ENCODE data around the gene CLRN3.

Gene CLRN3

GRCh38 chr10:127918572-127918971, 25.8 kb upstream of the CLRN3 start:
- no peak for DNase-seq

GRCh38 chr10:127916826-127917225, 24.1 kb upstream of the CLRN3 start:
- DNase-seq = no peak

- DNase-seq = no peak
These were observed 22.6 kb upstream of the CLRN3 start for GRCh38 chr10:127915324-127915723.

- DNase-seq = no peak
These were observed 20.6 kb upstream of the CLRN3 start for GRCh38 chr10:127913368-127913759.

GRCh38 chr10:127912607-127913367, 20.0 kb upstream of the CLRN3 start:
- DNase-seq = no peak

GRCh38 chr10:127911867-127912257, 19.1 kb upstream of the CLRN3 start:
- no peak for DNase-seq

GRCh38 chr10:127911218-127911866, 18.6 kb upstream of the CLRN3 start:
- DNase-seq = no peak

- no peak for DNase-seq
These were observed 17.7 kb upstream of the CLRN3 start for GRCh38 chr10:127910464-127910770.

GRCh38 chr10:127909716-127910463, 17.1 kb upstream of the CLRN3 start:
- no peak for DNase-seq

- DNase-seq = no peak
These were observed 16.2 kb upstream of the CLRN3 start for GRCh38 chr10:127908959-127909267.

GRCh38 chr10:127908106-127908958, 15.6 kb upstream of the CLRN3 start:
- DNase-seq = no peak

GRCh38 chr10:127907411-127908105, 14.8 kb upstream of the CLRN3 start:
- DNase-seq = no peak

GRCh38 chr10:127906548-127907377, 14.0 kb upstream of the CLRN3 start, which contains the start of gene PTPRE:
Gene PTPRE (plus strand): TSS chr10:127907103. CDS start chr10:128040882, 133,779 bp downstream.
- no peak for DNase-seq

- DNase-seq = no peak
These were observed 13.1 kb upstream of the CLRN3 start for GRCh38 chr10:127905848-127906261.

- DNase-seq = no peak
These were observed 12.5 kb upstream of the CLRN3 start for GRCh38 chr10:127905001-127905847.

- no peak for DNase-seq
These were observed 11.7 kb upstream of the CLRN3 start for GRCh38 chr10:127904311-127905000.

GRCh38 chr10:127903789-127904188, 11.0 kb upstream of the CLRN3 start:
- no peak for DNase-seq

GRCh38 chr10:127899766-127900387, 7.1 kb upstream of the CLRN3 start:
- no peak for DNase-seq

- DNase-seq = no peak
These were observed 4.4 kb upstream of the CLRN3 start for GRCh38 chr10:127897177-127897576.

- DNase-seq = no peak
These were observed 3.8 kb upstream of the CLRN3 start for GRCh38 chr10:127896590-127896989.
